ENCODE results near the gene ZNF416. TPM values are rescaled to one million over a fixed set of nuclear protein-coding genes. Genes with fewer than 3 reads are reported as not detected.

ZNF416 gene
- total RNA-seq, 4 donors from 2014 or later = 5.3 to 8.7 (median 6.1) TPM

GRCh38 chr19:57558525-57558924 lies 20.2 kb downstream of the ZNF416 start:
- DNase-seq (ENCODE audit: low spot score in 2 of 2) = no peak
- no peaks in the 10 kb centered on the region for H3K27me3 ChIP-seq
- H3K27ac ChIP-seq = no peak overlapping the region
- no peak for TF ChIP-seq EP300 (IDR thresholded peaks at IDR 0.05)
- TF ChIP-seq CTCF (IDR thresholded peaks at IDR 0.05) = no peak
- no peak for TF ChIP-seq POLR2AphosphoS5 (IDR thresholded peaks at IDR 0.05)
- no peak for TF ChIP-seq POLR2A (IDR thresholded peaks at IDR 0.05)
- WGBS = 29% methylated on average over 6 of the region's 6 CpGs
- peaks cover 17% of the 10 kb centered on the region for H3K4me1 ChIP-seq
- peaks cover 35% of the 10 kb centered on the region for H3K36me3 ChIP-seq
- peaks cover 17% of the 10 kb centered on the region for H3K9me3 ChIP-seq
- H3K4me3 ChIP-seq = peak overlapping the region; percentile 67

DNA sequence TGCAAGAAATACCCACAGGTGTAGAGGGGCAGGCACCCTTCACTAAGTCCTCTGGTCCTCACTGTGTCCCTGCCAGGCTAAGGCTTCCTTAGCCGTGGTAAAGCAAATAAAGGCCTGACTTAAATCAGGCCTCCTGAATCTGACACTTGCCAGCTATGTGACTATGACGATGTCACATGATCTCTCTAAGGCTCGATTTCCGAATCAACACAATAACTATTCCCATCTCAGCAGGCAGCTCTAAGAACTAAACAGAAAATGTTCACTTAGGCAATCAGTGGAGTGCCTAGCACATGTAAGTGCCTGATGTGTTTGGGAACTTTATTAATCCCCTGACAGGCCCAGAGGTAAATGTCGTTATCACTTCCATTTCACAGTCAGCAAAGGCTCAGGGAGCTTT lies 21.1 kb downstream of the ZNF416 start:
- H3K36me3 ChIP-seq = peaks cover 44% of the 10 kb centered on the region
- H3K27me3 ChIP-seq = no peaks in the 10 kb centered on the region
- H3K27ac ChIP-seq = no peak overlapping the region
- H3K4me3 ChIP-seq = no peak overlapping the region
- peaks cover 16% of the 10 kb centered on the region for H3K9me3 ChIP-seq
- peaks cover 17% of the 10 kb centered on the region for H3K4me1 ChIP-seq
- WGBS = 91% methylated on average over 5 of the region's 5 CpGs
- TF ChIP-seq CTCF (IDR thresholded peaks at IDR 0.05) (no peak), EP300 (IDR thresholded peaks at IDR 0.05) (no peak)
- no peak for DNase-seq (ENCODE audit: low spot score in 2 of 2)

DNA sequence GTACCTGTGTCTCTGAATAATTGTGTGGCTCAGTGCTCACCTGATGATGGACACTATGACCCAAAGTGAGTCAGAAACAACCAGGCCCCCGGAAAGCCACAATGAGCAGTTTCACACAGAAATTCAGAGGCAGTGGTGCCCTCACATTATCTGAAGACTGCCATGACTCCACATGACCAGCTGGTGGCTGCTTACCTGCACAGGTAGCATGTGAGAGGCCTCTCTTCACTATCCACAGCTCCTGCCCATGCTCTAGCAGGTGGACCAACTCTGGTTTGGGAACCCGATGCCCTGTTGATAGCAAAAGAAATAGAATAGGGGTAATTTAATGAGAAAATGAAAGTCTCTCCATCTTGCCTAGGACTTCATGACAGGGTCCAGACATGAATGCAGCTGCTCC lies 26.3 kb downstream of the ZNF416 start:
- Histone ChIP-seq H3K9me3 (peaks cover 48% of the 10 kb centered on the region), H3K4me1 (no peaks in the 10 kb centered on the region), H3K27me3 (no peaks in the 10 kb centered on the region), H3K27ac (no peak overlapping the region), H3K4me3 (no peak overlapping the region), H3K36me3 (peaks cover 96% of the 10 kb centered on the region)
- no peak for TF ChIP-seq POLR2AphosphoS5 (IDR thresholded peaks at IDR 0.05)
- TF ChIP-seq EP300 (IDR thresholded peaks at IDR 0.05) = no peak
- TF ChIP-seq POLR2A (IDR thresholded peaks at IDR 0.05) = no peak
- no peak for TF ChIP-seq CTCF (IDR thresholded peaks at IDR 0.05)
- DNase-seq (ENCODE audit: low spot score in 2 of 2) = no peak
- 100% methylated on average over 2 of the region's 2 CpGs for WGBS

DNA sequence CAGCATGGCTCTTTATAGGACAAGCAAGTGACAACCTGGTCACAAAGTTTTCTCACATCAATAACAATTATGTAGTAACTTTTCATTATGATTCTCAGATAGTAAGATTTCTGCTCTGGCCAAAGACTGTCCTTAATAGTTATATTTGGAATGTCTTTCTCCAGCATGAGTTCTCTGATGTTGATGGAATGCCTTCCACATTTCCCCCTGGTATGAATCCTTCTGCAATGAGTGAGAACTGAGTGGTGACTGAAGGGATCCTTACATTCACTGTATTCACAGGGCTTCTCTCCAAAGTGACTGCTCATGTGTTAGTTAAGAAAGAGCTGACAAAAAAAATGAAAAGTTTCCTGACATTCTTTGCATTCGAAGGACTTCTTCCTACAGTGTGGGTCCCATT lies 32.2 kb downstream of the ZNF416 start:
- no peak for TF ChIP-seq CTCF (IDR thresholded peaks at IDR 0.05)
- TF ChIP-seq POLR2A (IDR thresholded peaks at IDR 0.05) = no peak
- no peak for TF ChIP-seq POLR2AphosphoS5 (IDR thresholded peaks at IDR 0.05)
- no peak for TF ChIP-seq EP300 (IDR thresholded peaks at IDR 0.05)
- H3K4me3 ChIP-seq = no peak overlapping the region
- DNase-seq (ENCODE audit: low spot score in 2 of 2) = no peak
- no peak overlapping the region for H3K27ac ChIP-seq
- no peaks in the 10 kb centered on the region for H3K27me3 ChIP-seq
- H3K36me3 ChIP-seq = peaks cover 98% of the 10 kb centered on the region
- H3K4me1 ChIP-seq = no peaks in the 10 kb centered on the region
- H3K9me3 ChIP-seq = peaks cover 77% of the 10 kb centered on the region
- 100% methylated on average over 1 of the region's 1 CpG for WGBS

- no peaks in the 10 kb centered on the region for H3K27me3 ChIP-seq
- no peak overlapping the region for H3K27ac ChIP-seq
- no peak overlapping the region for H3K4me3 ChIP-seq
- peaks cover 76% of the 10 kb centered on the region for H3K9me3 ChIP-seq
- H3K4me1 ChIP-seq = no peaks in the 10 kb centered on the region
- no peak for TF ChIP-seq EP300 (IDR thresholded peaks at IDR 0.05)
- TF ChIP-seq CTCF (IDR thresholded peaks at IDR 0.05) = no peak
- TF ChIP-seq POLR2AphosphoS5 (IDR thresholded peaks at IDR 0.05) = no peak
- TF ChIP-seq POLR2A (IDR thresholded peaks at IDR 0.05) = no peak
- DNase-seq (ENCODE audit: low spot score in 2 of 2) = no peak
- H3K36me3 ChIP-seq = peaks cover 93% of the 10 kb centered on the region
- 95% methylated on average over 7 of the region's 7 CpGs for WGBS
Measured at GRCh38 chr19:57537953-57538547, 40.7 kb downstream of the ZNF416 start.

Measured in suprapubic skin (tissue), 4 donors.